Upper lobe of left lung (tissue), 6 donors: ENCODE results near the gene ASCC1. TPM values are rescaled to one million over a fixed set of nuclear protein-coding genes. Genes with fewer than 3 reads are reported as not detected.

Experiments
- ATAC-seq, 2 donors: fragments of 200-7000 bp; cut with Tn5 transposase; one replicate each; pipeline ENCODE4 v1.9.1; 2022; ENCODE audit warnings: mild to moderate bottlenecking in 2 of 2, moderate library complexity in 2 of 2; ENCODE audit not compliant: low FRiP score in 2 of 2
- DNase-seq, 2 donors: peaks; one replicate each; pipeline ENCODE4 v3.0.0-alpha.2; 2019 to 2020
- H3K27ac ChIP-seq, 4 donors: fragments of 200-600 bp; sonication (generic); one replicate each; pipeline ENCODE4 v1.5.1; 2016 to 2019
- H3K27me3 ChIP-seq, 4 donors: fragments of 200-600 bp; sonication (generic); one replicate each; pipeline ENCODE4 v1.5.1; 2017 to 2019
- H3K36me3 ChIP-seq, 4 donors: fragments of 200-600 bp; sonication (generic); one replicate each; pipeline ENCODE4 v1.5.1; 2016 to 2019
- H3K4me1 ChIP-seq, 4 donors: fragments of 200-600 bp; sonication (generic); one replicate each; pipeline ENCODE4 v1.5.1; 2018 to 2019
- H3K4me3 ChIP-seq, 4 donors: fragments of 200-600 bp; sonication (generic); one replicate each; pipeline ENCODE4 v1.5.1; 2017 to 2019; ENCODE audit warnings: mild to moderate bottlenecking in 2 of 4, moderate library complexity in 1 of 4
- H3K9me3 ChIP-seq, 4 donors: fragments of 200-600 bp; sonication (generic); one replicate each; pipeline ENCODE4 v1.5.1; 2018 to 2019
- CTCF ChIP-seq, 6 experiments: fragments of 450-650 bp in 4 of 6; fragments of 200-600 bp in 2 of 6; sonication (generic) in 2 of 6; IDR thresholded peaks; one replicate each; pipeline ENCODE4 v1.5.1; 2016 to 2019; ENCODE audit warnings: antibody characterized with exemption in 6 of 6
- EP300 ChIP-seq, 4 donors: sonication (generic); formaldehyde crosslinking; IDR thresholded peaks; one replicate each; pipeline ENCODE4 v1.5.1; 2017; ENCODE audit warnings: antibody characterized with exemption in 4 of 4, control low read depth in 2 of 4
- POLR2A ChIP-seq, 4 donors: fragments of 450-650 bp; IDR thresholded peaks; one replicate each; pipeline ENCODE4 v1.5.1; 2016 to 2017; ENCODE audit warnings: antibody characterized with exemption in 4 of 4, mild to moderate bottlenecking in 2 of 4
- POLR2AphosphoS5 ChIP-seq, 2 donors: sonication (generic); formaldehyde crosslinking; IDR thresholded peaks; one replicate each; pipeline ENCODE4 v1.5.1; 2017; ENCODE audit warnings: antibody characterized with exemption in 2 of 2
- WGBS, 2 donors: methylation state at CpG; one replicate each; pipeline ENCODE4 v1.1.5; 2017 to 2018; 5-methylcytosine and 5-hydroxymethylcytosine counted together
- total RNA-seq, 6 donors: library from RNA; depleted of rRNA in 4 of 6; stranded (reverse); fragments of >200 nt in 4 of 6; gene quantifications; one replicate each; pipeline versions ENCODE4 v1.1.0 to v1.2.1, GENCODE V29; 2016 to 2021
- donor health status: DM: no; HTN: no; CAD: no; lungs with moderate emphysema.
- donor health status: DM: no; HTN: yes; CAD: no; lungs with severe emphysema.

ASCC1 gene
- total RNA-seq, 6 donors from 2014 or later, result 20.4 to 40.7 (median 24.4) TPM

- H3K36me3 ChIP-seq, result peaks cover 0 to 25% (median 7%) of the 10 kb centered on the region in 4 donors
- TF ChIP-seq POLR2A (IDR thresholded peaks at IDR 0.05) (no peak), EP300 (IDR thresholded peaks at IDR 0.05) (no peak), POLR2AphosphoS5 (IDR thresholded peaks at IDR 0.05) (no peak), CTCF (IDR thresholded peaks at IDR 0.05) (no peak)
- H3K4me1 ChIP-seq, result peaks cover 0 to 12% (median 0%) of the 10 kb centered on the region in 4 donors
- DNase-seq (no peak), ATAC-seq (no peak)
- no peak overlapping the region for H3K27ac ChIP-seq
- H3K27me3 ChIP-seq, result no peaks in the 10 kb centered on the region
- H3K9me3 ChIP-seq, result no peaks in the 10 kb centered on the region
- no peak overlapping the region for H3K4me3 ChIP-seq
- 87 to 90% methylated on average over 12 to 13 of the region's 13 CpGs for WGBS, 2 donors
These were observed 148.5 kb downstream of the ASCC1 start for GRCh38 chr10:72067463-72068125.

GRCh38 chr10:72066318-72067284 lies 149.5 kb downstream of the ASCC1 start:
- 69 to 80% methylated on average over 17 to 18 of the region's 18 CpGs for WGBS, 2 donors
- DNase-seq (no peak), ATAC-seq (no peak)
- H3K4me3 ChIP-seq, result no peak overlapping the region
- no peak for TF ChIP-seq POLR2A (IDR thresholded peaks at IDR 0.05)
- TF ChIP-seq CTCF (IDR thresholded peaks at IDR 0.05), result no peak
- no peak for TF ChIP-seq EP300 (IDR thresholded peaks at IDR 0.05)
- no peak for TF ChIP-seq POLR2AphosphoS5 (IDR thresholded peaks at IDR 0.05)
- peaks cover 0 to 12% (median 0%) of the 10 kb centered on the region in 4 donors for H3K4me1 ChIP-seq
- no peaks in the 10 kb centered on the region for H3K9me3 ChIP-seq
- H3K36me3 ChIP-seq, result peaks cover 0 to 25% (median 7%) of the 10 kb centered on the region in 4 donors
- no peak overlapping the region for H3K27ac ChIP-seq
- no peaks in the 10 kb centered on the region for H3K27me3 ChIP-seq

GRCh38 chr10:72065439-72066025 lies 150.5 kb downstream of the ASCC1 start:
- no peak for ATAC-seq
- 86 to 87% methylated on average over 8 to 13 of the region's 13 CpGs for WGBS, 2 donors
- no peaks in the 10 kb centered on the region for H3K27me3 ChIP-seq
- DNase-seq, result no peak
- H3K36me3 ChIP-seq, result peaks cover 0 to 25% (median 7%) of the 10 kb centered on the region in 4 donors
- no peaks in the 10 kb centered on the region for H3K9me3 ChIP-seq
- H3K4me3 ChIP-seq, result no peak overlapping the region
- H3K4me1 ChIP-seq, result peaks cover 0 to 6% (median 0%) of the 10 kb centered on the region in 4 donors
- TF ChIP-seq CTCF (IDR thresholded peaks at IDR 0.05), result no peak
- no peak for TF ChIP-seq POLR2A (IDR thresholded peaks at IDR 0.05)
- TF ChIP-seq EP300 (IDR thresholded peaks at IDR 0.05), result no peak
- no peak overlapping the region for H3K27ac ChIP-seq

GRCh38 chr10:72063703-72064391 lies 152.2 kb downstream of the ASCC1 start:
- WGBS, 2 donors, result 93% methylated on average over 8 to 9 of the region's 9 CpGs
- Histone ChIP-seq H3K36me3 (peaks cover 0 to 25% (median 7%) of the 10 kb centered on the region in 4 donors), H3K9me3 (no peaks in the 10 kb centered on the region), H3K27me3 (no peaks in the 10 kb centered on the region), H3K4me3 (no peak overlapping the region), H3K27ac (no peak overlapping the region), H3K4me1 (no peaks in the 10 kb centered on the region)
- DNase-seq (no peak), ATAC-seq (no peak)
- TF ChIP-seq CTCF (IDR thresholded peaks at IDR 0.05) (no peak), POLR2A (IDR thresholded peaks at IDR 0.05) (no peak), EP300 (IDR thresholded peaks at IDR 0.05) (no peak), POLR2AphosphoS5 (IDR thresholded peaks at IDR 0.05) (no peak)
